GM12874 (cell line): ENCODE results near the gene AKAP3.

Experiments used
- CTCF ChIP-seq: IDR thresholded peaks from 2 replicates; pipeline ENCODE4 v1.5.1; 2011; ENCODE audit warnings: low read depth, mild to moderate bottlenecking, control low read depth, low read length, moderate library complexity; ENCODE audit not compliant: insufficient read depth

Gene AKAP3

GRCh38 chr12:4584896-4585295, 64.0 kb downstream of the AKAP3 start:
- no peak for TF ChIP-seq CTCF

- no peak for TF ChIP-seq CTCF
Measured at GRCh38 chr12:4584281-4584680, 64.6 kb downstream of the AKAP3 start.

- no peak for TF ChIP-seq CTCF
Measured at GRCh38 chr12:4580281-4580688, 68.6 kb downstream of the AKAP3 start.

GRCh38 chr12:4579305-4580102, 69.3 kb downstream of the AKAP3 start:
- TF ChIP-seq CTCF, result no peak

- TF ChIP-seq CTCF, result no peak
Measured at GRCh38 chr12:4572680-4573079, 76.2 kb downstream of the AKAP3 start.

- TF ChIP-seq CTCF, result no peak
Measured at GRCh38 chr12:4569261-4569660, 79.6 kb downstream of the AKAP3 start.

GRCh38 chr12:4567073-4567881, 81.6 kb downstream of the AKAP3 start:
- TF ChIP-seq CTCF, result no peak
